HEK293 (cell line): ENCODE measurements around the gene DBF4B.

Experiments used
- CTCF ChIP-seq: fragments of 450-650 bp; formaldehyde crosslinking; IDR thresholded peaks from 2 replicates; pipeline ENCODE4 v1.5.1; 2016; ENCODE audit warnings: missing biosample characterization, missing genetic modification characterization
- GLI4 ChIP-seq: fragments of 450-650 bp; formaldehyde crosslinking; IDR thresholded peaks from 2 replicates; pipeline ENCODE4 v1.5.1; 2016; ENCODE audit warnings: missing biosample characterization, missing genetic modification characterization
- PBX3 ChIP-seq: sonication (generic); formaldehyde crosslinking; IDR thresholded peaks from 2 replicates; pipeline ENCODE4 v1.8.1; 2022; ENCODE audit warnings: mild to moderate bottlenecking, moderate library complexity, missing genetic modification reagents
- PRDM10 ChIP-seq: fragments of 450-650 bp; formaldehyde crosslinking; IDR thresholded peaks from 2 replicates; pipeline ENCODE4 v1.5.1; 2016; ENCODE audit warnings: missing biosample characterization, missing genetic modification characterization
- YY1 ChIP-seq: fragments of 450-650 bp; formaldehyde crosslinking; IDR thresholded peaks from 2 replicates; pipeline ENCODE4 v1.5.1; 2018; ENCODE audit warnings: missing biosample characterization, missing genetic modification characterization
- ZNF10 ChIP-seq: fragments of 450-650 bp; formaldehyde crosslinking; IDR thresholded peaks from 2 replicates; pipeline ENCODE4 v1.5.1; 2017; ENCODE audit warnings: missing biosample characterization, missing genetic modification characterization
- ZNF121 ChIP-seq: fragments of 450-650 bp; formaldehyde crosslinking; IDR thresholded peaks from 2 replicates; pipeline ENCODE4 v1.5.1; 2016; ENCODE audit warnings: missing biosample characterization, missing genetic modification characterization
- ZNF239 ChIP-seq: fragments of 450-650 bp; formaldehyde crosslinking; IDR thresholded peaks from 2 replicates; pipeline ENCODE4 v1.5.1; 2016; ENCODE audit warnings: missing biosample characterization, missing genetic modification characterization
- ZNF248 ChIP-seq: fragments of 450-650 bp; formaldehyde crosslinking; IDR thresholded peaks from 2 replicates; pipeline ENCODE4 v1.5.1; 2017; ENCODE audit warnings: missing biosample characterization, missing genetic modification characterization
- ZNF311 ChIP-seq: fragments of 450-650 bp; formaldehyde crosslinking; IDR thresholded peaks from 2 replicates; pipeline ENCODE4 v1.5.1; 2017; ENCODE audit warnings: missing biosample characterization, missing genetic modification characterization, borderline replicate concordance
- ZNF544 ChIP-seq: fragments of 450-650 bp; formaldehyde crosslinking; IDR thresholded peaks from 2 replicates; pipeline ENCODE4 v1.5.0; 2017; ENCODE audit warnings: missing biosample characterization, missing genetic modification characterization
- ZNF76 ChIP-seq: fragments of 450-650 bp; formaldehyde crosslinking; IDR thresholded peaks from 2 replicates; pipeline ENCODE4; 2016; ENCODE audit warnings: low read depth, missing biosample characterization, missing genetic modification characterization, borderline replicate concordance
- ZSCAN18 ChIP-seq: fragments of 450-650 bp; formaldehyde crosslinking; IDR thresholded peaks from 2 replicates; pipeline ENCODE4 v1.5.1; 2016; ENCODE audit warnings: missing biosample characterization, missing genetic modification characterization

- TF ChIP-seq ZNF76 (tag by site-specific recombination) (peak; percentile 30; the same call in 1 of the 2 replicates), ZNF311 (tag by site-specific recombination) (no peak), ZSCAN18 (no peak), ZNF10 (no peak), ZNF121 (tag by site-specific recombination) (no peak), CTCF (peak; percentile 93), PBX3 (CRISPR knock-in tag) (0 out of 2 replicates have a peak, but pooled peaks have one; percentile 31), PRDM10 (no peak), ZNF248 (tag by site-specific recombination) (no peak), ZNF239 (tag by site-specific recombination) (no peak), ZNF544 (tag by site-specific recombination) (no peak), GLI4 (tag by site-specific recombination) (no peak), YY1 (tag by site-specific recombination) (peak; percentile 10; the same call in 1 of the 2 replicates)
Measured at GRCh38 chr17:44774271-44775135, 66.0 kb downstream of the DBF4B start.
